ENCODE data around the gene CCDC28A. TPM values are rescaled to one million over a fixed set of nuclear protein-coding genes. Genes with fewer than 3 reads are reported as not detected.

CCDC28A gene
- 10.9 to 14.0 TPM (median 12.3 TPM) in 5 replicates for total RNA-seq (2022; extraction: Qiagen RNA extraction; ENCODE audit: low read depth)

DNA sequence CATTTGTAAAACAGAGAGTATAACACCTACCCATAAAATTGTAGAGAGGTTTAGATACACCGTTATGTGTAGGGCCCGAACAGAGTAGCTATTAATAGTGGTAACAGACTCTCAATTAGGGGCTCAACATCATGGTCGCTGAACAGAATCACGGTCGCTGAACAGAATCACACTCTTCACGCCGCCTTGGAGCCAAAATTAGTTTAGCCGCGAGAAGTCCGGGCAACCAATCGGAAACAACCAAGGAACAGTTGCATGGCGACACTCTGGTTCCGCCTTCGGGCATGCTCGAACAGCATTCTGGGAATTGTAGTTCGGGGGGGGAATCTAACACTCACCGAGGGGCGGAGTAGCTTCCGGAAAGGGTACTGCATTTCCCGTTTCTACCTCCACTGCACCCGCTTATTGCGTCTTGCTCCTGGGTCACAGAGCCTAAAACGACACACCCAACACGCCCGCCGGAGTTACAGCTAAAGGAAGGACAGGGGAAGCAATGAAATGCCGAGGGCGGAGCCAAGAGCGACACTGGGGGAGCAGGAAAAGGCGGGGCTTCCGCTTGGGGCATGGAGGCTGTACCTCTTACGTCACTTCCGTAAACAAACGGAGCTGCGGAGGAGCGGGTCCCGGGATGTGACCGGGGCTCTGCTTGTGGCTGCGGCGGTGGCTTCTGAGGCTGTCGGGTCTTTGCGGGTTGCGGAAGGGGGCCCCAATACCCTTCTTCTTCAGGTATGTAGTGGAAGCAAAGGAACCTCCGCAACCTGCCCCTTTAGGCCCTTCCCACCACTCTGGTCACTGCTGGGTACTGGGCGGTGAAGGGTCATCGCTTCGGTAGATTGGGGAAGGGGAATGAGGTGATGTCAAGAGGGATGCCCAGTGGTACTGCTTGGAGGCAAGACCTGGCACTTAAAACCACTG lies at the start of gene CCDC28A:
Gene CCDC28A, plus strand, starts transcription at position 593 of the 915 bp plus-strand sequence. CDS start 2,352 bp downstream, outside the sequence.

DNA sequence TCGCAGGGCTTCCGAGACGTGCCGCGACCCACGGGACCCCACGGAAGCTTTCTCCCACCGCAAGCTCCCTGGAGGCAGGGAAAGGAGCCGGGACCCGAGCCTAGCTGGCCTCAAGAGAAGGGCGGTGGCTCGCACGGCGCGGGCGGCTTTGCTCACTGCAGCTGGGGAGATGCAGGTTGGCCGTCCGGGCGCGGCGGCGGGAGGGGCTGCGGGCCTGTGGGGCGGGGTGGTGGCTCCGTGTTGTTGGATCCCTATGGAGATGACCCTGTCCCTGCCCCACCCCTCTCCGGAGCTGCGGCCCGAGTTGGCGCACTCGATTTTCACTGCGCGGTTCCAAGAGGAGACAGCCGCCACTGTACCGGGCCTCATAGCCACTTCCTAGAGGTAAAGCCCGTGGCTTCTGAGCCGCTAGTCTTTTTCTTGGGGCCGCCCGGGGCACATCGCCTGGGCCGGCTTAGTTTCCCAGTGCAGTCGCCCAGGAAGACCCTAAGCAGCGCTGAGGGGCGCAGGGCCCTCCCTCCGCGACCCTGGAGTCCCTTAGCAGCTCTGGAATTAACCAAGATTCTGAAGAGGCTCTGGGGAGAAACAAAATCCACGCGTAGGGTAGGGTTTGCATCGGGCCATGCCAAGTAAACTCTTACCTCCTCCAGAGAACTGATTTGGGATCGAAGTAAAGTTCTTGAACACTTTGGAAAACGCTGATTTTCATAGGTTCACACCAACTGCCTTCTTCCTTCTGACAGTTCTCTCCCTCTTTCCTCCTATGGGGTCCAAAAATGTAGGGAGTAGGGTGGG lies 22.4 kb downstream of the CCDC28A start, which contains the start of gene ECT2L:
Gene ECT2L, plus strand, starts transcription at position 279 of the 795 bp plus-strand sequence. CDS start 17,188 bp downstream, outside the sequence.

Other genes with a start within 250 kb of the CCDC28A start
- not detected in 5 replicates for gene ECT2L, start 22.3 kb downstream of the CCDC28A start, total RNA-seq (2022; extraction: Qiagen RNA extraction; ENCODE audit: low read depth)
- gene REPS1, start 214.5 kb downstream of the CCDC28A start, total RNA-seq (2022; extraction: Qiagen RNA extraction; ENCODE audit: low read depth), result 25.4 to 30.6 TPM (median 28.3 TPM) in 5 replicates